ENCODE data around the gene CORT.
"Not testable (repeated sequence)": the region's sequence is repeated elsewhere in the genome, so short reads cannot be mapped to it uniquely, and the experiment has no call there.

Gene CORT

GRCh38 chr1:10440305-10440704 is 9.5 kb upstream of the CORT start:
- no peak for DNase-seq

GRCh38 chr1:10440794-10441193 is 9.0 kb upstream of the CORT start:
- no peak for DNase-seq

GRCh38 chr1:10444248-10444647 is 5.6 kb upstream of the CORT start:
- no peak for DNase-seq

- no peak for DNase-seq
Measured at GRCh38 chr1:10444795-10445397, 4.9 kb upstream of the CORT start.

- DNase-seq, result no peak
Measured at GRCh38 chr1:10446790-10447422, 2.9 kb upstream of the CORT start.

- DNase-seq, result no peak
Measured at GRCh38 chr1:10450156-10450814, 454 bp downstream of the CORT start.

- DNase-seq, result no peak
Measured at GRCh38 chr1:10450836-10451235, 1.0 kb downstream of the CORT start.

GRCh38 chr1:10451287-10451686 is 1.5 kb downstream of the CORT start:
- no peak for DNase-seq

GRCh38 chr1:10456048-10456447 is 6.2 kb downstream of the CORT start:
- DNase-seq, result no peak

- no peak for DNase-seq
Measured at GRCh38 chr1:10456661-10457060, 6.8 kb downstream of the CORT start.

GRCh38 chr1:10457462-10457861 is 7.6 kb downstream of the CORT start:
- not testable (repeated sequence) for DNase-seq

- no peak for DNase-seq
Measured at GRCh38 chr1:10457875-10458274, 8.0 kb downstream of the CORT start.

- no peak for DNase-seq
Measured at GRCh38 chr1:10459184-10459583, 9.4 kb downstream of the CORT start.

GRCh38 chr1:10467078-10467477 is 17.2 kb downstream of the CORT start:
- no peak for DNase-seq

GRCh38 chr1:10470043-10470442 is 20.2 kb downstream of the CORT start:
- no peak for DNase-seq

GRCh38 chr1:10471411-10472219 is 21.8 kb downstream of the CORT start:
- DNase-seq, result no peak

GRCh38 chr1:10472220-10473144 is 22.7 kb downstream of the CORT start, which contains the start of gene DFFA:
TSS of gene DFFA (minus strand) at chr1:10472529. CDS start at chr1:10472458, 71 bp downstream.
- DNase-seq, result peak; percentile 61

GRCh38 chr1:10473145-10473765 is 23.4 kb downstream of the CORT start:
- DNase-seq, result no peak

- DNase-seq, result not testable (repeated sequence)
Measured at GRCh38 chr1:10474309-10474612, 24.4 kb downstream of the CORT start.

GRCh38 chr1:10474613-10475507 is 25.0 kb downstream of the CORT start, which contains the start of gene PEX14:
TSS of gene PEX14 (plus strand) at chr1:10474950. CDS start at chr1:10474967, 17 bp downstream.
- DNase-seq, result peak; percentile 56

GRCh38 chr1:10475510-10475909 is 25.7 kb downstream of the CORT start:
- DNase-seq, result no peak
